HG03521 (cell line): ENCODE results near the gene SF3A1.

Source experiments
- ATAC-seq: cut with Tn5 transposase; IDR thresholded peaks from one replicate; pipeline ENCODE4 v1.9.1; 2021; ENCODE audit warnings: mild to moderate bottlenecking, moderate library complexity; ENCODE audit not compliant: unreplicated experiment

SF3A1 gene

GRCh38 chr22:30305906-30306626, 50.6 kb downstream of the SF3A1 start:
- no peak for ATAC-seq

DNA sequence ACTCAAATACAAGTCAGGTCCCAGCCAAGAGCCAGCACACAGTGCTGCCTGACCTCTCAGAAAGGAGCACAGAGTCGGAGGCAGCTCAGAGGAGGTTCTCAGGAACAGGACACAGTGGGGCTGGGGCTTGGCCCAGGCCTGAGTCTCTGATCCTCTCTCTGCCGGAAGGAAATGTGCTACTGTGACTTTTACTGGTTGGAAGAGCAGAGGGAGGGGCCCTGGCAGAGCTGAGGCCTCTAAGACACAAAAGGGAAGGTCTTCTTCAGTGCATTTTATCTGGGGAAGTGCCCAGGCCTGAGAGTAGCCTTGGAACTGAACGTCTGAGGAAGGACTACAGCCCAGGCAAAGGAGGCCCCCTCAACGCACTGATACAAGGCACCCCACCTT, 51.2 kb downstream of the SF3A1 start:
- ATAC-seq: peak; percentile 35

GRCh38 chr22:30304495-30305244, 52.0 kb downstream of the SF3A1 start:
- no peak for ATAC-seq

DNA sequence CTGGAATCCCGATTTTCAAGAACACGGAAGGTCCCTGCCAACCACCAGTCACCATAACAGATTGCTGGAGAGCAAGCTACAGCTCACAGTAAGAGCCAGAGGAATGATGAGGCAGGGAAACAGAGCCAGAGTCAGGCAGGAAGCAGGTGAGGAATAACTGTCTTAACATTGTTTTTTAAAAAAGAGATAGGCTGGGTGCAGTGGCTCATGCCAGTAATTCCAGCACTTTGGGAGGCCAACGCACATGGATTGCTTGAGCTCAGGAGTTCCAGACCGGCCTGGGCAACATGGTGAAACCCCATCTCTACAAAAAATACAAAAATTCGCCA, 53.9 kb downstream of the SF3A1 start:
- no peak for ATAC-seq

- no peak for ATAC-seq
These were observed 54.5 kb downstream of the SF3A1 start for GRCh38 chr22:30301995-30302809.

- ATAC-seq: no peak
These were observed 57.4 kb downstream of the SF3A1 start for GRCh38 chr22:30299322-30299721.

- no peak for ATAC-seq
These were observed 58.5 kb downstream of the SF3A1 start for GRCh38 chr22:30297991-30298701.

- no peak for ATAC-seq
These were observed 59.3 kb downstream of the SF3A1 start for GRCh38 chr22:30297276-30297990.

GRCh38 chr22:30296833-30297232, 59.9 kb downstream of the SF3A1 start:
- ATAC-seq: no peak

DNA sequence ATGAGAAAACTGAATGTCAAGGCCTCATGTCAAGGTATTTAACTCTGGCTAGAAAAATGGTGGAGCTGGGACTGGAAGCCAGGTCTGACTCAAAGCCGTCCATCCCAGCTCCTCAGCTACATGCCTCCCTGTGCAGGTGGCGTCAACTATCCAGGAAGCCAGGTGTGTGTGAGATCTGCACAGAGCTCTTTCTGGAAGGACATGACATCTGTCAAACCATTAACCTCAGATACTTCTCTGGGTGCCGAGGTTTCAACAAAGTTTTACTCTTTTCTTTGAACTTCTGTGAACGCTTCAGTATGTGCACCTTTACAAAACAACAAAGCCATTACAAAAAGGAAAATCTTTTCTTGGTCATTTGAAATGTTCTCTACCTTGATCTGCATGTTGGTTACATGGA, 60.4 kb downstream of the SF3A1 start:
- ATAC-seq: no peak

DNA sequence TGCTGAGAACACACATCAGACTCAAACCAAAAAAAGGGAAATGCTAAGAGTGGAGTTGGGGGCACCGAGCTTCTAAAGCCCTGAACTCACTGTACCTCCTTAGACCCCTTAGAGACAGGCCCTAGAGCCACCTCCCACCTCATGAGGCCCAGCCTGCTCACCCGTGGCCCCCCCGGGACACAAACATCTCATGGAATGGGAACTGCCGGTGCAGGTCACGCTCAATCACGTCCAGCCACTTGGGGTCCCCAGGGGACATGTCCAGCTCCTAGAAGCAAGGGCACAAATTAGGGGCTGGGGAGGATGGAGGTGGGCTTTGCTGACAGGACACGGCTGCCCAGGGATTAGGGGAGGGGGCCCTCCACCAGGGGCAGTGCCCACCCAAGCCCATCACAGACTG, 61.1 kb downstream of the SF3A1 start:
- ATAC-seq: no peak

- ATAC-seq: no peak
These were observed 61.9 kb downstream of the SF3A1 start for GRCh38 chr22:30294830-30295229.

- no peak for ATAC-seq
These were observed 62.6 kb downstream of the SF3A1 start for GRCh38 chr22:30294066-30294465.

GRCh38 chr22:30293026-30293425, 63.7 kb downstream of the SF3A1 start:
- no peak for ATAC-seq

DNA sequence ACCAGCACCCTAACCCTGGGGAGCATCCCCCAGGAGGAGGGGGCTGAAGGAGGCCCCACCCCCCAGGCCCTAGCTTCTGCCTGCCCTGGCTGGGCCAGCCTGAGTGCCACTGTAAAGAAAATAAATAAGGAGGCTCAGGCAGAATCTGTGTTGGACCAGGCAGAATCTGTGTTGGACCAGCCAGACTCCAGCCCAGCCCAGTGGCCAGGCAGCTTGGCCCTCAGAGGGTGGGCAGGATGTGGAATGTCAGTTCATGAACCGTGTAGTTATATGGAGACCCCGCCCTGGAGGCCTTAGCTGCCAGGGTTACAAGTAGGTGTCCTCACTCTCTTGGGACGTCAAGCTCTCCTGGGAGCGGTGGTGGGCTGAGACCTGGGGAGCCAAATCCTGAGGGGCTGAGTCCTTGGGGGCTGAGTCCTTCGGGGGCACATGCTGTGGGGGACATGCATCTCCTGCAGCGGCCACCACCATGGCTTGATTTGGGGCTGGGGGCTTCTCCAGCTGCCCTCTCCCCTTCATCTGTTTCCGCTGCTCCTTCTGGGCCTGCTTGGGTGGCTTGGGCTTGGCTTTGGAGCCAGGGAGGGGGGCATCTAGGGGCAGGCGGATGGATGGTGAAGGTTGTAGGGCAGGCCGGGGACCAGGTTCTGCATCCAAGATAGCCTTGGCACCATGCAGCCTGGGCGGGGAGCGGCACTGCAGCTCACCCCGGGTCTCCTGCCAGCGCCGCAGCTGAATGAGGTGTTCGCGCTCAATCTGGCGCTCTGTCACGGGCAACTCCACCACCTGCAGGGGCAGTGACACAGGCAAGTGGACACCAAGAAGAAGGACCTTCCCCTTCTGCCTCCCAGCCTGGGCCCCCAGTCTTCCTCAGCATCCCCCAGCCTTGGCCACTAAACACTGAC, 64.4 kb downstream of the SF3A1 start:
- ATAC-seq: no peak

- no peak for ATAC-seq
These were observed 65.4 kb downstream of the SF3A1 start for GRCh38 chr22:30291058-30291892.

DNA sequence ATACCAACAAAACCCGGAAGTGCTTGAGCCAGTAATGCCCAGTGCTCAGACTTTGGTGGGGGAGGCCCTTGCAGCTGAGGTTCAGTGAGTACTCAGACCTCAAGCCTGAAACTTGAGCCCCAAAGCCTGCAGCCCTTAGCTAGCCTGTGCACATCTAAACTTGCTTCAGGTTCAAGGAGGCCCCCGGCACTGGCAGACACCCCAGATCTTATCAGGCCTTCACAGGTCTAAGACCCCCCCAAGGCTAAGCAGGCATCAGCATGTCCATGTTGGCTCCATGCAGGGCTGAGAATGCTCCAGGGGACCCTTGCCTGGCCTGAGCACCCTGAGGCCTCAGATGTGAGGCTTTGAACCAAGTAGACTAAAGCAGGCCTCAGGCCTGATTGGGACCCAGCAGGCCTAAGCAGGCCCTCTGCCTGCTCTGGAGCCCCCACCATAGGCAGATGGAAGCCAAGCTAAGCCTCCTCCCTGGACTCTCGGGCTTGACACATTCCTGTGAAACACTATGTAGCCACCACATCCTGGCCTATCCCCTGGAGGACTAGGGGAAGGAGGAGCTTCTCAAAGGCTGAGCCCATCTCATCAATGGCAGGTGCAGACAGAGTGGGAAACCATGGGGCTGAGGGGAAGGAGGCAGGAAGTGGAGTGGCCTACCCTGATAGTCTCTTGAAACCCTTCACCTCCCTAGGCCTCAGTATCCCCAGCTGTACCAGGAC, 66.2 kb downstream of the SF3A1 start:
- ATAC-seq: no peak

DNA sequence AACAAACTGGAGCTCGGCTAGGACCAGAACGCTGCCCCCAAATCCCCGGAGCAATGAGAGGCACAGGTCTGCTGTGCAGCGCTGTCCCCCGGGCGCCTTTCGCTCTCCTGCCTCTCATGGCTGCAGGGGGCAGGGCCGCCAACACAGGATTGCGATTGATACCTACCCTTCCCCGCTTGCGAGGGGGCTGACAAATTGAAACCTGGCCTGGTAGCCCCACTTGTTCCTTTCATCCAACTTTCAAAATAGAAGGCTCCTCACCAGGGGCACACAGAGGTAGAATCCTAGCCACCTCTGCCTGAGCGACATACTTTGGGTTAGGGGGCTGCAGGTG, 66.7 kb downstream of the SF3A1 start:
- no peak for ATAC-seq
